DND-41 (cell line): ENCODE data around the gene SPP2.

Experiments
- EZH2 ChIP-seq: IDR thresholded peaks from 3 replicates; pipeline ENCODE4 v1.6.1; 2012; ENCODE audit warnings: borderline replicate concordance, low read depth, mild to moderate bottlenecking, moderate library complexity, low read length, inconsistent platforms; ENCODE audit not compliant: severe bottlenecking
- TF ChIP-seq, protein P1 (sequence below): IDR thresholded peaks from 2 replicates; pipeline ENCODE4 v1.5.1; 2012; ENCODE audit warnings: borderline replicate concordance, low read length, moderate library complexity, mild to moderate bottlenecking; ENCODE audit not compliant: poor library complexity, severe bottlenecking; ENCODE audit errors: extremely low read depth

DNA sequence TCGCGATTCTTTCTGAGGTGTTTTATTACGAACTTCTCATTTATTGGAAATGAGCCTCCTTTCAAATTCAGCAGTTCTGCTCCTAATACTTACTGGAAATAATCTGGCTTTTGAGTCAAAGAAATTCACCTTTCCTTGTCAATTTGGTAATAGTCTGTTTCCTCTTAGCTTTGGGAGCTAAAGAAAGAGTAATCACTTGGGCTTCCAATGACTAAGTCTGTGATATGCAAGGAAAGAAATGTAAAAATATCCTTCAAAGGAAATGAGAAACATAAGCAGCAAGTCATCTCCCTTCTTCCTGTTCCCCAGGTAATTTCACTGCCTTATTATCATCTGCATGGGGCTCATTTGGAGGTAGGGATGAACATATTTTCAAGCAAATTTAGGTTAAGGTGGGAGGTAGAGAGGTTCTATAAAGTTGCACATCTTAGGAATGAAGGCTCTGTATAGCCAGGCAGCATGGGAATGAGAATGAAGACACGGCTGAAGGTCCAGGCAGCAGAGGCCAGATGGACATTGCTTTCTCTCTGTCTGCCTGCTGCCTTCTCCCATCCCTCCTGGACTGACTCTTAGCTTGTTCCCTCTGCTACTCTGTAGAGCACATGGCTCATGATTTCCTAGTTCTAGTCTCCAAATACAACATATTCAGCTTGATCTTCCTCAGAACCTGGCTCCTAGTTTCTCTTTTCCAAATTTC is 1.0 kb downstream of the SPP2 start:
- TF ChIP-seq, protein P1, sequence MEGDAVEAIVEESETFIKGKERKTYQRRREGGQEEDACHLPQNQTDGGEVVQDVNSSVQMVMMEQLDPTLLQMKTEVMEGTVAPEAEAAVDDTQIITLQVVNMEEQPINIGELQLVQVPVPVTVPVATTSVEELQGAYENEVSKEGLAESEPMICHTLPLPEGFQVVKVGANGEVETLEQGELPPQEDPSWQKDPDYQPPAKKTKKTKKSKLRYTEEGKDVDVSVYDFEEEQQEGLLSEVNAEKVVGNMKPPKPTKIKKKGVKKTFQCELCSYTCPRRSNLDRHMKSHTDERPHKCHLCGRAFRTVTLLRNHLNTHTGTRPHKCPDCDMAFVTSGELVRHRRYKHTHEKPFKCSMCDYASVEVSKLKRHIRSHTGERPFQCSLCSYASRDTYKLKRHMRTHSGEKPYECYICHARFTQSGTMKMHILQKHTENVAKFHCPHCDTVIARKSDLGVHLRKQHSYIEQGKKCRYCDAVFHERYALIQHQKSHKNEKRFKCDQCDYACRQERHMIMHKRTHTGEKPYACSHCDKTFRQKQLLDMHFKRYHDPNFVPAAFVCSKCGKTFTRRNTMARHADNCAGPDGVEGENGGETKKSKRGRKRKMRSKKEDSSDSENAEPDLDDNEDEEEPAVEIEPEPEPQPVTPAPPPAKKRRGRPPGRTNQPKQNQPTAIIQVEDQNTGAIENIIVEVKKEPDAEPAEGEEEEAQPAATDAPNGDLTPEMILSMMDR = no peak
- TF ChIP-seq EZH2 = no peak
